SK-N-MC (cell line): ENCODE data around the gene CYP27B1.

ENCODE experiments used
- DNase-seq: peaks from one replicate; pipeline ENCODE4 v3.0.0-alpha.2; 2011; ENCODE audit warnings: low read depth, low spot score
- H3K27ac ChIP-seq: fragments of 200-600 bp; sonication (generic); 2 replicates; pipeline ENCODE4 v1.5.1; 2016; ENCODE audit warnings: mixed run types
- H3K36me3 ChIP-seq: fragments of 200-600 bp; sonication (generic); 2 replicates; pipeline ENCODE4 v1.6.1; 2017; ENCODE audit warnings: antibody characterized with exemption, low read length, mixed read lengths; ENCODE audit not compliant: insufficient read depth
- H3K4me3 ChIP-seq: fragments of 200-600 bp; sonication (generic); 2 replicates; pipeline ENCODE4 v1.5.1; 2016
- H3K9ac ChIP-seq: fragments of 200-600 bp; sonication (generic); 2 replicates; pipeline ENCODE4 v1.8.0; 2017; ENCODE audit warnings: mixed run types, mixed read lengths; ENCODE audit not compliant: insufficient read length
- H3K9me3 ChIP-seq: fragments of 200-600 bp; sonication (generic); 2 replicates; pipeline ENCODE4 v1.6.1; 2017; ENCODE audit warnings: low read depth, mild to moderate bottlenecking, antibody characterized with exemption, low read length, moderate library complexity, mixed read lengths
- EZH2 ChIP-seq: fragments of 200-600 bp; sonication (generic); IDR thresholded peaks from one replicate; pipeline ENCODE4 v1.6.1; 2017; ENCODE audit warnings: antibody characterized with exemption
- FOXP2 ChIP-seq: optimal IDR thresholded peaks from 2 replicates; pipeline ENCODE3; 2011; ENCODE audit warnings: mild to moderate bottlenecking, moderate library complexity; ENCODE audit not compliant: insufficient read depth; ENCODE audit errors: extremely low read length, control extremely low read depth
- POLR2AphosphoS5 ChIP-seq: IDR thresholded peaks from 2 replicates; pipeline ENCODE4 v1.6.1; 2012; ENCODE audit warnings: mild to moderate bottlenecking, low read depth, low read length, borderline replicate concordance

CYP27B1 gene

DNA sequence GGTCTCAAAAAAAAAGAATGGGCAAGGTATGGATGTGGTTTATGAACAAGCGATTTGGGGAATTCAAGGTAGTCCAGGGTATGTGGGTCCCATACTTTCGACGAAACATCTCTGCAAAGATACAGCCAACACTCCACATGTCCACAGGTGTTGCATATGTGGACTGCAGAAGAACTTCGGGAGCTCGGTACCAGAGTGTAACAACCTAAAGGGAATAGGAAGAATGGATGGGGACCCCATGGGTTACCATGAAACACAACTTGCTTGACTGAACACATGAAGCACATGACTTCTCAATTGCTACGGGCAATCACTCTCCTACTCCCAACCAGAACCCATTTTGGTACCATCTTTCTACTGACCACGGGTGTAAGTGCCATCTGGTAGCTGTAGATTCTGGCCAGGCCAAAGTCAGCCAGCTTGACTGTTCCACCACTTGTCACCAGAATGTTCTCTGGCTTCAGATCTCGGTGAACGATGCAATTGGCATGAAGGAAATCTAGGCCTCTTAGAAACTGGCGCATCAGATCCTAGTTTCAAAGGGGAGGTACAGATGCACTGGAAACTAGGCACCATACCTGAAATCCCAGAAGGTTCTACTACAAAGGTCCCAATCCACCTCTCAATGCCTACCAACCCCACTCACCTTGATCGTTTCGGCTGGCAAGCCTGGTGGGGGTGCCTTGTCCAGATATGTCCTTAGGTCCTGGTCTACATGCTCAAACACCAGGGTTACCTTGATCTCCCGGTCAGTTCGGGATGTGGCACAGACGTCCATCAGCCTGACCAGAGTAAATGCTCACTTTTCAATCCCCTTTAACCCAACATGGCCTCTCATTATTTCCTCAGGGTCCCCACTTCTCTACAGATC lies 16.1 kb downstream of the CYP27B1 start:
- peak overlapping the region; percentile 74 for H3K27ac ChIP-seq
- TF ChIP-seq EZH2, result no peak
- no peak; the same call in 1 of the 2 replicates for TF ChIP-seq POLR2AphosphoS5
- TF ChIP-seq FOXP2, result no peak

DNA sequence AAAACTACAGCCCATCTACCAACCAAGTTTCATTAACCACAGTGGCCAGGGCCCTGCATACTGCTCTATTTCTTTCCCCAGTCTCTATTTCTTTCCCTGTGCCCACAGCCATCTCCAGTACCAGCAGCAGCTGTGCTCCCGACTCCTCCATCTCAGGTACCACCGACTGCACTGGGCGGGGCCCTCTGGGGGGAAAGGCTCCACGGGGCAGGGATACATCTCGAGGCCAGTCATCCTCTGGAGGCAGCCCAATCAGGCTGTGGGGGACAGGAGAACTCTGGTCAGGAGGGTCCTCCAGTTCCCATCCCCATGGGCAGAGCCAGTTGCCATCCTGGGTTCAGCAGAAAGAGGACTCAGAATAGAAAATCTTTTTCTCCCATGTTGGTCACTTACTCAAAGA lies 17.8 kb downstream of the CYP27B1 start:
- Histone ChIP-seq H3K36me3 (peaks cover 56% of the 10 kb centered on the region), H3K27ac (no peak overlapping the region), H3K4me3 (no peak overlapping the region), H3K9ac (no peak overlapping the region), H3K9me3 (no peaks in the 10 kb centered on the region)
- no peak for TF ChIP-seq FOXP2
- TF ChIP-seq POLR2AphosphoS5, result no peak
- TF ChIP-seq EZH2, result no peak
- DNase-seq, result no peak

More for the DNA sequence above, 16.1 kb downstream of the CYP27B1 start:
- Histone ChIP-seq H3K4me3 (peak overlapping the region; percentile 91), H3K9ac (peak overlapping the region; percentile 97), H3K36me3 (peaks cover 56% of the 10 kb centered on the region), H3K9me3 (no peaks in the 10 kb centered on the region)
- DNase-seq, result no peak

DNA sequence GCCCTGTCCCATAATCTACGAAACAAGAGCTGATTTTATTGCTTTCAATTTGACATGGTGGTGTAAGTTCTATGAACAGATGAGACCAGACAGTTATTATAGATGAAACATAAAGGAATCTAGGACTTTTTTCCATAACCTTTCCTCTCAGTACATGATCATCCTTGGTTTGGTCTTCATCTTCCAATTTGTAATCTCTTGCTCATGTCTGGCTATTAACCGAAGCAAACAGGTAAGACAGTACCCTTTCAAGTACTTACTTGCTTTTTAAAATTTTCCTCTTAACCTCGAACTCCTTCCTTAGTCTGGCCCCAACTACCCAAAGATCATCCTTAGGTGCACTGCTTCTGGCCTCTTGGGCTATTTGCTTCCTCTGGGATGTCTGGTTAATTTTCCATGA lies 20.9 kb downstream of the CYP27B1 start:
- TF ChIP-seq FOXP2, result no peak
- peak; percentile 12 for TF ChIP-seq POLR2AphosphoS5
- no peak for TF ChIP-seq EZH2
- peaks cover 50% of the 10 kb centered on the region for H3K36me3 ChIP-seq
- peak overlapping the region; percentile 87 for H3K9ac ChIP-seq
- peak overlapping the region; percentile 83 for H3K4me3 ChIP-seq
- no peak for DNase-seq
- 0 out of 2 replicates have a peak overlapping the region, but pooled peaks have one; percentile 96 for H3K27ac ChIP-seq
- no peaks in the 10 kb centered on the region for H3K9me3 ChIP-seq

DNA sequence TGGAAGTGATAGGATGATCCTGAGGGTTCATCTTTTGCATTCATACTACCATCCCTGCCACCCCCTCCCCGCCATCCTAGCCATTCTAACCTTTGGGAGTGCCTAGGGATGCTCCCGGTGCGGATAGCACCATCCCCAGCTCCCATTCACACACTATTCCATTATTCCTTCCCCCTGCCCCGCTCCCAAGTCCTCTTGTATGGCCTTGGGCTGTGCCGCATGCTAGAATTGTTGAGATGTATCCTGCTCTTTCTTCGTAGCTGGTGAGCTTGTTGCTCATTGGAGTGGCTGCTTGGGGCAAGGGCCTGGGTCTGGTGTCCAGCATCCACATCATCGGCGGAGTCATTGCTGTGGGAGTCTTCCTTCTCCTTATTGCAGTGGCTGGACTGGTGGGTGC lies 21.4 kb downstream of the CYP27B1 start:
- Histone ChIP-seq H3K9ac (peak overlapping the region; percentile 87), H3K36me3 (peaks cover 45% of the 10 kb centered on the region), H3K4me3 (peak overlapping the region; percentile 83), H3K27ac (peak overlapping the region; percentile 96; the same call in 1 of the 2 replicates), H3K9me3 (no peaks in the 10 kb centered on the region)
- no peak for DNase-seq
- TF ChIP-seq FOXP2 (no peak), POLR2AphosphoS5 (peak; percentile 62)

DNA sequence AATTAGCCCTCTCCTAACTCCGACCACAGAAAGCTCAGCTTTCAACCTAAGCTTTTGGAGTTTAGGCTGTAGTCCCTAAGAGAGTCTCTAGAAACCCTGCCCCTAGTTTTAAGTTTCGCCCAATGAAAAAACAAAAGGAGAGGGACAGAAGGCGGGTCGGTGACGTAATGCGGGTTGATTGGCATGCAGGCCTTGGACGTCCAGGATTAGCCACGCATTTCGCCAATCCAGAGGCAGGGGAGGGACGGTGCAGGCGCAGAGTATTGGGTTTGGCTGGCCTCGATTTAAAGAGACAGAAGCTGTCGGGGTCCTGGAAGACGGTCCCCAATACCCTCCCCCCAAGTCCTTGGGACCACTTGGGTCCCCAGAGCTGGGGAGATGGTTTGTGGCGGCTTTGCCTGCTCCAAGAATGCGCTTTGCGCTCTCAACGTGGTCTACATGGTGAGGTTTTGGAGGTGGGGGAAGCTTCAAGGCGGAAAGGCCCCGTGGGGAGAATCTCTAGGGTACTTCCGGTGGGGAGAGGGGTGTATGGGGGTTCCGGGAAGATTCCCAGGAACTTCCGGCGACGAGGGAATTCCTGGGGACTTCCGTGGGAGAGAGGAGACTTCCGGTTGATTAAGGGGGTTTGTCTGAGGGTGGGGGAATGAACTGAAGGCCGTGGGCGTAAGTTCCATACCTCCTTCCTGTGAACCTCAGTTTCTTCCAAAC lies 21.9 kb downstream of the CYP27B1 start, which contains the start of gene TSPAN31:
TSS of gene TSPAN31 (plus strand) at position 263 of the 708 bp plus-strand sequence. CDS start at position 379, 116 bp downstream.
- Histone ChIP-seq H3K36me3 (peaks cover 41% of the 10 kb centered on the region), H3K9me3 (no peaks in the 10 kb centered on the region), H3K27ac (peak within 1 kb of the TSS; percentile 96), H3K9ac (peak within 1 kb of the TSS; percentile 87), H3K4me3 (peak within 1 kb of the TSS; percentile 83)
- peak; percentile 71; the same call in 1 of the 2 replicates for TF ChIP-seq POLR2AphosphoS5
- no peak for TF ChIP-seq FOXP2
- peak; percentile 98 for DNase-seq

DNA sequence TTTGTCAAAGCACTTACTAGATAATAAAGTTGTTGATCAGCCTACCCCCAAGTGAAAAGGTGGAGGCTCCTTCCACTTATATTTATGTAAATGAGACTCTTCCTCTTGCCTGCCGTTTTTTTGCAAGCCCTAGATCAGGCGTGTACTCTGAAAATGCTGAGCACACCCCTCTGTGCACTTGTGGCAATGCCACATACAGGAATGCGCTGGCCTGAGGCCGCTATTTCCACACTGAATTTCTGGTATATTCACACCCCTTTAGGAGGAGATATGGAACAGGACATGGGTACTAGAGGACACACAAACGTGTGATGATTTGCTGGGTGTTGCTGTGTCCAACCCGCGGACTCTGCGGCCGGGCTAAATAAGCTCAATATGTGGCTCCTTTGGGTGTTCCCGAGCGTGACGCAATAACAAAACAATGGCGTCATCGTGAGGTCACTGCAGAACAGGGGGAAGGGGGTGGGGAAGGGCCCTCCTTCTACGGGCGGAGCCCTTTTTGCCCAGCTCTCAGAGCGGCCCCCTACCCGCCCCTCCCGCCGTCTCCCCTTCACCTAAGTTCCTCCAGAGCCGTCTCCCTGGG lies 22.6 kb downstream of the CYP27B1 start:
- Histone ChIP-seq H3K9ac (peak overlapping the region; percentile 87), H3K4me3 (peak overlapping the region; percentile 83), H3K9me3 (no peaks in the 10 kb centered on the region), H3K36me3 (peaks cover 35% of the 10 kb centered on the region), H3K27ac (peak overlapping the region; percentile 96)
- TF ChIP-seq FOXP2 (no peak), POLR2AphosphoS5 (no peak), EZH2 (no peak)
- peak; percentile 40 for DNase-seq

DNA sequence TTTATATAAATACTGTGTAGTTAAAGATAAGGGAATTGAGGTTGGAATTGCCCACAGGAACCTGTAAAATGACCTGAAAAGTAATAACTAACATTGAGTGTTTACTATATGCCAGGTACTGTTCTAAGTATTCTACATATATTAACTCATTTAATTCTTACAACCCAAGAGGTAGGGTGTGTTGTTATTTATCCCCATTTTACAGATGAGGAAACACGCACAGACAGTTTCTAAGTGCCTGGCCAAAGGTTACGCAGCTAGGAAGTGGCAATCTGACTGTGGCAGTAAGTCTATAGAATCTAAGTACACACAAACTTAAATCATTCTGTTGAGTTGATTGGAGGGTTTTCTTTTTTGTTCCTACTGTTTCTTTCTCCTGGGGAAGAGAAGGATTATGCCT lies 23.1 kb downstream of the CYP27B1 start:
- peak overlapping the region; percentile 87 for H3K9ac ChIP-seq
- peak overlapping the region; percentile 83 for H3K4me3 ChIP-seq
- no peak for DNase-seq
- H3K36me3 ChIP-seq, result peaks cover 30% of the 10 kb centered on the region
- H3K27ac ChIP-seq, result peak overlapping the region; percentile 96
- TF ChIP-seq POLR2AphosphoS5 (no peak), EZH2 (no peak), FOXP2 (no peak)
- no peaks in the 10 kb centered on the region for H3K9me3 ChIP-seq
